ENCODE data around the gene EXOSC7.

EXOSC7 gene

GRCh38 chr3:45055411-45056143, 79.5 kb downstream of the EXOSC7 start:
- peak; percentile 49 for DNase-seq (ENCODE audit: low spot score)

GRCh38 chr3:45056608-45057301, 80.7 kb downstream of the EXOSC7 start:
- no peak for DNase-seq (ENCODE audit: low spot score)

GRCh38 chr3:45057557-45057956, 81.5 kb downstream of the EXOSC7 start:
- DNase-seq (ENCODE audit: low spot score) = no peak

GRCh38 chr3:45059132-45059531, 83.1 kb downstream of the EXOSC7 start:
- DNase-seq (ENCODE audit: low spot score) = no peak

GRCh38 chr3:45060165-45060892, 84.3 kb downstream of the EXOSC7 start:
- no peak for DNase-seq (ENCODE audit: low spot score)
